ENCODE measurements around the gene TMEM132C.

- TF ChIP-seq CTCF (IDR thresholded peaks at IDR 0.05; ENCODE audit: low read length) (no peak), EZH2 (optimal IDR thresholded peaks at IDR 0.05; ENCODE audit: low read depth, low read length) (no peak), EZH2phosphoT487 (IDR thresholded peaks at IDR 0.05; ENCODE audit: low read length) (no peak)
Observed at GRCh38 chr12:128629979-128630378, 363.0 kb downstream of the TMEM132C start.

Measured in MM.1S (cell line).